MCF 10A (cell line): ENCODE measurements around the gene CELA2B. TPM values are rescaled to one million over a fixed set of nuclear protein-coding genes. Genes with fewer than 3 reads are reported as not detected.

Source experiments
- BruUV-seq: library from RNA; stranded (reverse); fragments of 400-500 nt; replicated peaks from 2 replicates; lab custom pipeline; 2021; lab: Mats Ljungman, UMichigan
- CTCF ChIA-PET: fragments of 300-600 bp; sonication (Branson Sonifier 250); formaldehyde crosslinking; extraction: SDS; loops from one replicate; lab custom pipeline; 2021; ENCODE audit warnings: antibody characterized with exemption, inconsistent platforms; lab: Yijun Ruan, JAX
- POLR2A ChIA-PET: fragments of 300-600, 350-650 bp; sonication (Branson Sonifier 250); formaldehyde crosslinking; extraction: SDS; loops from one replicate; lab custom pipeline; 2020; ENCODE audit warnings: antibody characterized with exemption, inconsistent platforms; lab: Yijun Ruan, JAX
- DNase-seq: peaks from one replicate; pipeline ENCODE4 v3.0.0-alpha.2; 2018; ENCODE audit not compliant: unreplicated experiment
- H3K27ac Mint-ChIP-seq: one replicate; pipeline ENCODE4 v1.8.0; 2022; ENCODE audit warnings: mild to moderate bottlenecking, low read depth, mixed read lengths; ENCODE audit not compliant: unreplicated experiment
- H3K27me3 Mint-ChIP-seq: one replicate; pipeline ENCODE4 v1.8.0; 2022; ENCODE audit warnings: mixed read lengths; ENCODE audit not compliant: insufficient read depth, unreplicated experiment
- H3K36me3 Mint-ChIP-seq: one replicate; pipeline ENCODE4 v1.8.0; 2022; ENCODE audit warnings: mild to moderate bottlenecking, moderate library complexity, mixed read lengths; ENCODE audit not compliant: insufficient read depth, unreplicated experiment
- H3K4me1 Mint-ChIP-seq: one replicate; pipeline ENCODE4 v1.8.0; 2022; ENCODE audit warnings: mixed read lengths; ENCODE audit not compliant: insufficient read depth, unreplicated experiment
- H3K4me3 Mint-ChIP-seq: one replicate; pipeline ENCODE4 v1.8.0; 2022; ENCODE audit warnings: mild to moderate bottlenecking, moderate library complexity, mixed read lengths; ENCODE audit not compliant: unreplicated experiment
- H3K9me3 Mint-ChIP-seq: one replicate; pipeline ENCODE4 v1.8.0; 2022; ENCODE audit warnings: mixed read lengths; ENCODE audit not compliant: unreplicated experiment
- intact Hi-C: fragments of 100-400 bp; cut with micrococcal nuclease; formaldehyde crosslinking; loops from 2 replicates; pipeline ENCODE4 v1.14.1; 2022
- total RNA-seq: library from RNA; stranded (reverse); gene quantifications from 2 replicates; pipeline ENCODE4 v1.2.3, GENCODE V29; 2022
- TF ChIP-seq, protein P1 (sequence below): fragments of 200-600 bp; IDR thresholded peaks from one replicate; pipeline ENCODE4 v1.8.0; 2022; ENCODE audit warnings: antibody characterized with exemption, mild to moderate bottlenecking; ENCODE audit not compliant: unreplicated experiment

Gene CELA2B
- total RNA-seq, 1 experiment from 2014 or later = not detected

- Mint-ChIP-seq H3K4me3 (no peak overlapping the region), H3K4me1 (peaks cover 6% of the 10 kb centered on the region), H3K27ac (no peak overlapping the region), H3K36me3 (no peaks in the 10 kb centered on the region), H3K9me3 (no peaks in the 10 kb centered on the region), H3K27me3 (no peaks in the 10 kb centered on the region)
- CTCF ChIA-PET = interaction anchor here (0.5 to 13.2 kb wide), 4 partner anchors 107 to 303 kb away, joined by 3 to 165 read pairs (median 3); no protein-coding TSS in a partner anchor
- POLR2A ChIA-PET = interaction anchor here (0.6 to 1.2 kb wide), 2 partner anchors 8 to 196 kb away, joined by 3 to 4 read pairs; no protein-coding TSS in a partner anchor
- TF ChIP-seq, protein P1, sequence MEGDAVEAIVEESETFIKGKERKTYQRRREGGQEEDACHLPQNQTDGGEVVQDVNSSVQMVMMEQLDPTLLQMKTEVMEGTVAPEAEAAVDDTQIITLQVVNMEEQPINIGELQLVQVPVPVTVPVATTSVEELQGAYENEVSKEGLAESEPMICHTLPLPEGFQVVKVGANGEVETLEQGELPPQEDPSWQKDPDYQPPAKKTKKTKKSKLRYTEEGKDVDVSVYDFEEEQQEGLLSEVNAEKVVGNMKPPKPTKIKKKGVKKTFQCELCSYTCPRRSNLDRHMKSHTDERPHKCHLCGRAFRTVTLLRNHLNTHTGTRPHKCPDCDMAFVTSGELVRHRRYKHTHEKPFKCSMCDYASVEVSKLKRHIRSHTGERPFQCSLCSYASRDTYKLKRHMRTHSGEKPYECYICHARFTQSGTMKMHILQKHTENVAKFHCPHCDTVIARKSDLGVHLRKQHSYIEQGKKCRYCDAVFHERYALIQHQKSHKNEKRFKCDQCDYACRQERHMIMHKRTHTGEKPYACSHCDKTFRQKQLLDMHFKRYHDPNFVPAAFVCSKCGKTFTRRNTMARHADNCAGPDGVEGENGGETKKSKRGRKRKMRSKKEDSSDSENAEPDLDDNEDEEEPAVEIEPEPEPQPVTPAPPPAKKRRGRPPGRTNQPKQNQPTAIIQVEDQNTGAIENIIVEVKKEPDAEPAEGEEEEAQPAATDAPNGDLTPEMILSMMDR = no peak
- no peak for DNase-seq
- intact Hi-C loops = loop anchor here (10.0 kb wide), 1 partner anchor 69 kb away; no protein-coding TSS in a partner anchor
- BruUV-seq = no TSS peak
These were observed 40.4 kb upstream of the CELA2B start for GRCh38 chr1:15435239-15436077.

GRCh38 chr1:15436881-15437442 is 38.9 kb upstream of the CELA2B start:
- BruUV-seq = no TSS peak
- intact Hi-C loops = loop anchor here (10.0 kb wide), 1 partner anchor 68 kb away; no protein-coding TSS in a partner anchor
- Mint-ChIP-seq H3K27me3 (no peaks in the 10 kb centered on the region), H3K27ac (no peak overlapping the region), H3K36me3 (no peaks in the 10 kb centered on the region), H3K9me3 (no peaks in the 10 kb centered on the region), H3K4me1 (peaks cover 6% of the 10 kb centered on the region), H3K4me3 (no peak overlapping the region)
- ChIA-PET CTCF (interaction anchor here (0.6 kb wide), 1 partner anchor 620 kb away, joined by 5 read pairs; no protein-coding TSS in a partner anchor), POLR2A (interaction anchor here (0.6 to 0.7 kb wide), 2 partner anchors 12 to 806 kb away, joined by 3 to 5 read pairs; no protein-coding TSS in a partner anchor)
- DNase-seq = no peak
- TF ChIP-seq, protein P1 = no peak

DNA sequence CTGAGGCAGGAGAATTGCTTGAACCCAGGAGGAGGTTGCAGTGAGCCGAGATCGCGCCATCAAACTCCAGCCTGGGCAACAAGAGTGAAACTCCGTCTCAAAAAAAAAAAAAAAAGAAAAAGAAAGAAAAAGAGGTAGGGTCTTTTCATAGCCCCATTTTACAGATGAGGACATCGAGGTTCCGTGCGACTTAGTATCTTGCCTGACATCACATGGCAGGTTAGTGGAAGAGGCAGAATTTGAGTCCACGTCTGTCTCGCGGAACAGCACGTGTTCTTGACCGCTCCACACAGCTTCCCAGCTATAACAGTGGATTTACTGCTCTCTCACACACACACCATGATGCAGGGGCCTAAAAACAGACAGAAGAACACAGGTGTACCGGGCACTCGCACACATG is 36.6 kb upstream of the CELA2B start:
- no peak for DNase-seq
- intact Hi-C loops = loop anchor here (10.0 kb wide), 1 partner anchor 65 kb away; no protein-coding TSS in a partner anchor
- TF ChIP-seq, protein P1 = no peak
- no peak overlapping the region for H3K27ac Mint-ChIP-seq
- H3K4me1 Mint-ChIP-seq = no peaks in the 10 kb centered on the region
- CTCF ChIA-PET = interaction anchor here (0.7 to 1.5 kb wide), 2 partner anchors 116 to 372 kb away, joined by 3 to 7 read pairs; no protein-coding TSS in a partner anchor
- POLR2A ChIA-PET = no interaction called here
- no peaks in the 10 kb centered on the region for H3K9me3 Mint-ChIP-seq
- BruUV-seq = no TSS peak
- no peaks in the 10 kb centered on the region for H3K27me3 Mint-ChIP-seq
- no peak overlapping the region for H3K4me3 Mint-ChIP-seq
- no peaks in the 10 kb centered on the region for H3K36me3 Mint-ChIP-seq

DNA sequence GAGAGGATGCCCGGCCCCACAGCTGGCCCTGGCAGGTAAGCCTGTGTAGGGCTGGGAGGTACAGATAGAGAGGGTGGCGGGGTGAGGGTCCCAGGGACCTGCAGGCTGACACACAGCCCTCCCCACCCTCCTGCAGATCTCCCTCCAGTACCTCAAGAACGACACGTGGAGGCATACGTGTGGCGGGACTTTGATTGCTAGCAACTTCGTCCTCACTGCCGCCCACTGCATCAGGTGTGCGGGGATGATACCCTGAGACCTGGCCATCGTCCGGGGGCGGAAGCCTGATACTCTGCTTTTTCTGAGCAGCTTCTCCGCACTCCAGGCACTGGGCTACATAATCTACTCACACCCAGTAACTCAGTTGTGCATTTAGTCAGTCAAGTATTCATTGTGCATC is 35.5 kb upstream of the CELA2B start:
- no TSS peak for BruUV-seq

More for the DNA sequence above, 35.5 kb upstream of the CELA2B start:
- CTCF ChIA-PET = interaction anchor here (0.6 to 2.6 kb wide), 3 partner anchors 8 to 366 kb away, joined by 4 to 7 read pairs (median 5); no protein-coding TSS in a partner anchor
- Mint-ChIP-seq H3K4me1 (no peaks in the 10 kb centered on the region), H3K9me3 (no peaks in the 10 kb centered on the region), H3K27me3 (no peaks in the 10 kb centered on the region), H3K27ac (no peak overlapping the region), H3K4me3 (no peak overlapping the region), H3K36me3 (no peaks in the 10 kb centered on the region)
- intact Hi-C loops = no loop called here
- no peak for DNase-seq
- TF ChIP-seq, protein P1 = no peak
- POLR2A ChIA-PET = interaction anchor here (0.7 kb wide), 1 partner anchor 128 kb away, joined by 5 read pairs; no protein-coding TSS in a partner anchor
